Keratinocyte (primary cell): ENCODE results near the gene NTHL1. TPM values are rescaled to one million over a fixed set of nuclear protein-coding genes. Genes with fewer than 3 reads are reported as not detected.

ENCODE experiments used
- DNase-seq: peaks from one replicate; pipeline ENCODE4 v3.0.0-alpha.2; 2011; ENCODE audit warnings: low read depth, missing footprints, low spot score
- FAIRE-seq: peaks from 2 replicates; lab custom pipeline; 2011; peaks lifted over from hg19 to GRCh38; lab: Jason Lieb, UNC
- H2AFZ ChIP-seq: 2 replicates; pipeline ENCODE4 v1.6.0; 2012; ENCODE audit warnings: low read length, control low read depth, inconsistent platforms; ENCODE audit not compliant: control insufficient read depth
- H3K27ac ChIP-seq: 2 replicates; pipeline ENCODE4 v1.5.1; 2011; ENCODE audit warnings: low read length; ENCODE audit not compliant: control insufficient read depth, insufficient read depth
- H3K27me3 ChIP-seq: 3 replicates; pipeline ENCODE4 v1.6.0; 2011; ENCODE audit warnings: low read length; ENCODE audit not compliant: control insufficient read depth, insufficient read depth; ENCODE audit errors: extremely low read depth
- H3K36me3 ChIP-seq, 2 experiments: 2 replicates in 1 of 2; 3 replicates in 1 of 2; pipeline ENCODE4 v1.5.1; 2011; ENCODE audit warnings: low read length in 2 of 2, mild to moderate bottlenecking in 1 of 2; ENCODE audit not compliant: control insufficient read depth in 2 of 2, insufficient read depth in 2 of 2; ENCODE audit errors: extremely low read depth in 1 of 2
- H3K4me1 ChIP-seq: 3 replicates; pipeline ENCODE4 v1.5.1; 2011; ENCODE audit warnings: low read length; ENCODE audit not compliant: control insufficient read depth, insufficient read depth; ENCODE audit errors: extremely low read depth
- H3K4me2 ChIP-seq: 3 replicates; pipeline ENCODE4 v1.6.0; 2011; ENCODE audit warnings: low read depth, low read length; ENCODE audit not compliant: control insufficient read depth, insufficient read depth; ENCODE audit errors: extremely low read depth
- H3K4me3 ChIP-seq, 3 experiments: fragments of 200-600 bp in 1 of 3; sonication (generic) in 1 of 3; 2 replicates in 2 of 3; 3 replicates in 1 of 3; pipeline ENCODE4 v1.5.1; 2011 to 2016; ENCODE audit warnings: low read length in 3 of 3, mild to moderate bottlenecking in 3 of 3, control low read depth in 2 of 3, inconsistent platforms in 1 of 3, low read depth in 1 of 3, mixed read lengths in 1 of 3, mixed run types in 1 of 3, moderate library complexity in 1 of 3; ENCODE audit not compliant: control insufficient read depth in 2 of 3, insufficient read depth in 2 of 3; ENCODE audit errors: extremely low read depth in 1 of 3
- H3K79me2 ChIP-seq: 2 replicates; pipeline ENCODE4 v1.6.0; 2012; ENCODE audit warnings: low read length; ENCODE audit not compliant: control insufficient read depth, insufficient read depth
- H3K9ac ChIP-seq: 3 replicates; pipeline ENCODE4 v1.6.0; 2011; ENCODE audit warnings: low read length; ENCODE audit not compliant: control insufficient read depth, insufficient read depth; ENCODE audit errors: extremely low read depth
- H3K9me1 ChIP-seq: 3 replicates; pipeline ENCODE4 v1.6.0; 2011; ENCODE audit warnings: low read length; ENCODE audit not compliant: control insufficient read depth, insufficient read depth; ENCODE audit errors: extremely low read depth
- H3K9me3 ChIP-seq: 2 replicates; pipeline ENCODE4 v1.5.1; 2012; ENCODE audit warnings: low read depth, low read length; ENCODE audit not compliant: control insufficient read depth
- H4K20me1 ChIP-seq: 3 replicates; pipeline ENCODE4 v1.6.0; 2011; ENCODE audit warnings: low read length; ENCODE audit not compliant: control insufficient read depth, insufficient read depth; ENCODE audit errors: extremely low read depth
- CTCF ChIP-seq, 3 experiments: IDR thresholded peaks in 1 of 3; conservative IDR thresholded peaks in 1 of 3; optimal IDR thresholded peaks in 1 of 3; 2 replicates in 2 of 3; 3 replicates in 1 of 3; pipeline versions ENCODE3 to v1.5.1; 2011; ENCODE audit warnings: low read length in 3 of 3, mild to moderate bottlenecking in 3 of 3, moderate library complexity in 2 of 3, control low read depth in 1 of 3, inconsistent platforms in 1 of 3; ENCODE audit not compliant: insufficient read depth in 2 of 3; ENCODE audit errors: extremely low read depth in 1 of 3
- EZH2 ChIP-seq: IDR thresholded peaks from one replicate; pipeline ENCODE4 v1.6.1; 2012; ENCODE audit warnings: inconsistent platforms, mild to moderate bottlenecking, low read length, moderate library complexity
- dilution Hi-C: fragments of 300-500 bp; cut with MboI; formaldehyde crosslinking; loops from one replicate; pipeline ENCODE4 v1.7.0; 2020; ENCODE audit warnings: low sequenced_read_pairs; ENCODE audit not compliant: extremely low pct_ligation_motif_present
- polyA plus RNA-seq, 5 experiments: library from polyadenylated mRNA; depleted of rRNA in 3 of 5; stranded (reverse) in 3 of 5; stranded (forward) in 1 of 5; unstranded in 1 of 5; fragments of >200 nt; gene quantifications; 1 replicate in 1 of 5; 2 replicates in 3 of 5; 3 replicates in 1 of 5; pipeline versions ENCODE4 v1.2.1 to v1.2.3, GENCODE V29; 2011 to 2012; ENCODE audit warnings: missing spikeins in 2 of 5, low read depth in 1 of 5, low replicate concordance in 1 of 5

NTHL1 gene
- polyA plus RNA-seq, 1 donor (not counting 4 experiments of a cell fraction or from before 2014, with no cell fraction given), result 8.5 TPM

- no peak for DNase-seq
- Histone ChIP-seq H4K20me1 (no peaks in the 10 kb centered on the region), H3K36me3 (peaks cover 0 to 3% of the 10 kb centered on the region in 2 experiments), H3K27me3 (no peaks in the 10 kb centered on the region), H3K79me2 (no peaks in the 10 kb centered on the region), H2AFZ (no peak overlapping the region), H3K9me1 (no peaks in the 10 kb centered on the region), H3K9me3 (no peaks in the 10 kb centered on the region), H3K27ac (no peak overlapping the region), H3K4me2 (no peak overlapping the region), H3K4me1 (no peaks in the 10 kb centered on the region), H3K9ac (no peak overlapping the region), H3K4me3 (no peak overlapping the region)
- no peak for FAIRE-seq
- no peak for TF ChIP-seq CTCF (optimal IDR thresholded peaks at IDR 0.05 in 1 of 3, IDR thresholded peaks at IDR 0.05 in 1 of 3, conservative IDR thresholded peaks at IDR 0.05 in 1 of 3; ENCODE audit: extremely low read depth in 1 of 3, insufficient read depth in 2 of 3, low read length in 3 of 3)
- no peak for TF ChIP-seq EZH2
- dilution Hi-C loops, result no loop called here
Observed at GRCh38 chr16:2039274-2040031, 8.2 kb downstream of the NTHL1 start.

- Histone ChIP-seq H3K4me2 (no peak overlapping the region), H2AFZ (no peak overlapping the region), H4K20me1 (no peaks in the 10 kb centered on the region), H3K4me3 (no peak overlapping the region), H3K27ac (no peak overlapping the region), H3K9me3 (no peaks in the 10 kb centered on the region), H3K9ac (no peak overlapping the region), H3K36me3 (peaks cover 0 to 3% of the 10 kb centered on the region in 2 experiments), H3K4me1 (peaks cover 4% of the 10 kb centered on the region), H3K27me3 (no peaks in the 10 kb centered on the region), H3K9me1 (no peaks in the 10 kb centered on the region), H3K79me2 (no peaks in the 10 kb centered on the region)
- dilution Hi-C loops, result no loop called here
- DNase-seq (no peak), FAIRE-seq (no peak)
- TF ChIP-seq EZH2 (no peak), CTCF (optimal IDR thresholded peaks at IDR 0.05 in 1 of 3, IDR thresholded peaks at IDR 0.05 in 1 of 3, conservative IDR thresholded peaks at IDR 0.05 in 1 of 3; ENCODE audit: extremely low read depth in 1 of 3, insufficient read depth in 2 of 3, low read length in 3 of 3) (no peak)
Observed at GRCh38 chr16:2038382-2039231, 9.0 kb downstream of the NTHL1 start.
